OCI-LY3 (cell line): Measurements from ENCODE around the gene ADAMTSL4.

Experiments
- H2AFZ ChIP-seq: fragments of 200-600, 300-600 bp; shearing (Covaris generic); 2 replicates; pipeline ENCODE4 v1.6.0; 2014; ENCODE audit warnings: antibody characterized with exemption, low read depth, low read length
- H3K27ac ChIP-seq: fragments of 200-600, 300-600 bp; sonication (generic); 2 replicates; pipeline ENCODE4 v1.5.1; 2014; ENCODE audit warnings: mild to moderate bottlenecking, low read length, moderate library complexity, mixed read lengths
- H3K27me3 ChIP-seq: fragments of 200-600, 300-600 bp; sonication (generic); 2 replicates; pipeline ENCODE4 v1.6.1; 2014; ENCODE audit warnings: low read depth, low read length, mixed read lengths
- H3K36me3 ChIP-seq: fragments of 200-600, 300-600 bp; sonication (generic); replicated peaks from 2 replicates; pipeline ENCODE3; 2014; ENCODE audit warnings: low read depth, low read length, mixed read lengths
- H3K4me1 ChIP-seq: fragments of 300-600, 200-600 bp; sonication (generic); 2 replicates; pipeline ENCODE4 v1.6.1; 2014; ENCODE audit warnings: low read length, mixed read lengths
- H3K4me2 ChIP-seq: fragments of 200-600, 300-600 bp; sonication (generic); 2 replicates; pipeline ENCODE4 v1.6.1; 2014; ENCODE audit warnings: low read length, mixed read lengths
- H3K4me3 ChIP-seq: fragments of 300-600, 200-600 bp; sonication (generic); 2 replicates; pipeline ENCODE4 v1.5.1; 2014; ENCODE audit warnings: antibody characterized with exemption, mild to moderate bottlenecking, low read length, moderate library complexity
- H3K79me2 ChIP-seq: fragments of 300-600, 200-600 bp; shearing (Covaris generic); 2 replicates; pipeline ENCODE4 v1.6.1; 2014; ENCODE audit warnings: mild to moderate bottlenecking, low read length, mixed read lengths
- H3K9ac ChIP-seq: fragments of 300-600, 200-600 bp; shearing (Covaris generic); 2 replicates; pipeline ENCODE4 v1.6.0; 2014; ENCODE audit warnings: mild to moderate bottlenecking, low read length, moderate library complexity
- H3K9me3 ChIP-seq: fragments of 200-600, 300-600 bp; shearing (Covaris generic); 2 replicates; pipeline ENCODE4 v1.6.1; 2014; ENCODE audit warnings: low read length, mixed read lengths; ENCODE audit not compliant: insufficient read depth
- H4K20me1 ChIP-seq: fragments of 200-600, 300-600 bp; sonication (generic); 2 replicates; pipeline ENCODE4 v1.6.1; 2016; ENCODE audit warnings: low read length, mixed read lengths; ENCODE audit not compliant: insufficient read depth
- EZH2phosphoT487 ChIP-seq: fragments of 200-600 bp; shearing (Covaris generic); IDR thresholded peaks from 2 replicates; pipeline ENCODE4 v1.6.1; 2018; ENCODE audit warnings: antibody characterized with exemption, mixed run types, low read depth
- TF ChIP-seq, protein P1 (sequence below): fragments of 200-600, 300-600 bp; sonication (generic); IDR thresholded peaks from 2 replicates; pipeline ENCODE4 v1.5.1; 2014; ENCODE audit warnings: antibody characterized with exemption, low read length, low read depth

ADAMTSL4 gene

DNA sequence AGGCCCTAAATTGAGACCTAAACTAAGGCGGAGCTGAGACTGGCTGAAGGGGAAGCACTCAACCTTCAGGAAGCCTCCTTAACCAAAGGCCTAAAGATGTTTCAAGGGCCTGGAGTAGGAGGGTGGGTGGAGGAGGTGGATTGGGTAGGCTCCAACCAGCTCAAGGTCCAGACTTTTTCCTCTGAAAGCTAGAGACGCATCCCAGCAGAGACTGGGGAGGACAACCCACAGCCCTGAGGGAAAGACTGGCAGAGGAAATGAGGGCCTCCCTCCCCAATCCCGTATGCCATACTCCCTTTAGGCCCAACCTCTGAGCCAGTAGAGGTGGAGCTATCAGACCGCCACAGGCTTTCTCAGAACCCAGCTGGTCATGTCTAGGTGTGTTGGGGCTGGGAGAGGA lies 40.2 kb upstream of the ADAMTSL4 start:
- Histone ChIP-seq H4K20me1 (no peaks in the 10 kb centered on the region), H3K27ac (no peak overlapping the region), H3K4me3 (no peak overlapping the region), H2AFZ (no peak overlapping the region), H3K36me3 (peaks cover 23% of the 10 kb centered on the region), H3K4me1 (no peaks in the 10 kb centered on the region), H3K27me3 (no peaks in the 10 kb centered on the region), H3K9me3 (no peaks in the 10 kb centered on the region), H3K4me2 (no peak overlapping the region), H3K9ac (no peak overlapping the region), H3K79me2 (no peaks in the 10 kb centered on the region)
- TF ChIP-seq EZH2phosphoT487 = no peak
- TF ChIP-seq, protein P1, sequence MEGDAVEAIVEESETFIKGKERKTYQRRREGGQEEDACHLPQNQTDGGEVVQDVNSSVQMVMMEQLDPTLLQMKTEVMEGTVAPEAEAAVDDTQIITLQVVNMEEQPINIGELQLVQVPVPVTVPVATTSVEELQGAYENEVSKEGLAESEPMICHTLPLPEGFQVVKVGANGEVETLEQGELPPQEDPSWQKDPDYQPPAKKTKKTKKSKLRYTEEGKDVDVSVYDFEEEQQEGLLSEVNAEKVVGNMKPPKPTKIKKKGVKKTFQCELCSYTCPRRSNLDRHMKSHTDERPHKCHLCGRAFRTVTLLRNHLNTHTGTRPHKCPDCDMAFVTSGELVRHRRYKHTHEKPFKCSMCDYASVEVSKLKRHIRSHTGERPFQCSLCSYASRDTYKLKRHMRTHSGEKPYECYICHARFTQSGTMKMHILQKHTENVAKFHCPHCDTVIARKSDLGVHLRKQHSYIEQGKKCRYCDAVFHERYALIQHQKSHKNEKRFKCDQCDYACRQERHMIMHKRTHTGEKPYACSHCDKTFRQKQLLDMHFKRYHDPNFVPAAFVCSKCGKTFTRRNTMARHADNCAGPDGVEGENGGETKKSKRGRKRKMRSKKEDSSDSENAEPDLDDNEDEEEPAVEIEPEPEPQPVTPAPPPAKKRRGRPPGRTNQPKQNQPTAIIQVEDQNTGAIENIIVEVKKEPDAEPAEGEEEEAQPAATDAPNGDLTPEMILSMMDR = no peak

DNA sequence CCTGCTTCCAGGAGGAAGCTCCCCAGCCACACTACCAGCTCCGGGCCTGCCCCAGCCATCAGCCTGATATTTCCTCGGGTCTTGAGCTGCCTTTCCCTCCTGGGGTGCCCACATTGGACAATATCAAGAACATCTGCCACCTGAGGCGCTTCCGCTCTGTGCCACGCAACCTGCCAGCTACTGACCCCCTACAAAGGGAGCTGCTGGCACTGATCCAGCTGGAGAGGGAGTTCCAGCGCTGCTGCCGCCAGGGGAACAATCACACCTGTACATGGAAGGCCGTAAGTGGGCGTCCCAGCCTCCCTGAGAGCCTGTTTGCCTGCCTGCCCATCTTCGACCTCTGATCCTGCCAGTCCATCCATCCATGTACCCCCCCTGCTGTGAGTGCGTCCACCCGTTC lies 37.7 kb upstream of the ADAMTSL4 start:
- Histone ChIP-seq H3K36me3 (peaks cover 13% of the 10 kb centered on the region), H3K4me2 (no peak overlapping the region), H3K4me1 (peaks cover 7% of the 10 kb centered on the region), H2AFZ (no peak overlapping the region), H3K9me3 (no peaks in the 10 kb centered on the region), H3K79me2 (no peaks in the 10 kb centered on the region), H4K20me1 (no peaks in the 10 kb centered on the region), H3K9ac (no peak overlapping the region), H3K27me3 (no peaks in the 10 kb centered on the region), H3K27ac (no peak overlapping the region), H3K4me3 (no peak overlapping the region)
- TF ChIP-seq, protein P1 = no peak
- TF ChIP-seq EZH2phosphoT487 = no peak

DNA sequence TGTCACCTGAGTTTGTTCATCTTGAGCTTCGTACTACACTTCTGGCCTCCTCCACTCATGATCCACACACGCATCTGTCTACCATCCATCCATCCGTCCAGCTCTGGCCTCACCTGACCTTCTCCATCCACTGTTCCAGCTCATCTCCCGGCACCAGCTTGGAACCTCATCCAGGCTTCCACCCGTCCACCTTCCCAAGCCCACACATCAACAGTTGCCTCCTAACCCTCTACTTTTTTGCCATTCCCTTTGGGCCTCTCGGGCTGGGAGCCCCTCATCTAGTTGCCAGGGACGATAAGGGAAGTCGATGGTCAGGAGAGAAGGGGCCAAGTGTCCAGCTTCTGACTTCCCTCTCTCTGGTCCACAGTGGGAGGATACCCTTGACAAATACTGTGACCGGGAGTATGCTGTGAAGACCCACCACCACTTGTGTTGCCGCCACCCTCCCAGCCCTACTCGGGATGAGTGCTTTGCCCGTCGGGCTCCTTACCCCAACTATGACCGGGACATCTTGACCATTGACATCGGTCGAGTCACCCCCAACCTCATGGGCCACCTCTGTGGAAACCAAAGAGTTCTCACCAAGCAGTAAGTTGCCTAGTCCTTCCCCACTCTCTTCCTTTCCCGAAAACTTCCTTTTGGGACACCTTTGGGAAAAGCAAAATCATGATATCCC lies 37.1 kb upstream of the ADAMTSL4 start:
- TF ChIP-seq, protein P1 = no peak
- TF ChIP-seq EZH2phosphoT487 = no peak
- Histone ChIP-seq H3K4me1 (peaks cover 10% of the 10 kb centered on the region), H3K27me3 (no peaks in the 10 kb centered on the region), H3K36me3 (peaks cover 8% of the 10 kb centered on the region), H3K27ac (no peak overlapping the region), H3K4me2 (no peak overlapping the region), H4K20me1 (no peaks in the 10 kb centered on the region), H3K9me3 (no peaks in the 10 kb centered on the region), H3K79me2 (no peaks in the 10 kb centered on the region), H3K4me3 (no peak overlapping the region), H3K9ac (no peak overlapping the region), H2AFZ (no peak overlapping the region)

DNA sequence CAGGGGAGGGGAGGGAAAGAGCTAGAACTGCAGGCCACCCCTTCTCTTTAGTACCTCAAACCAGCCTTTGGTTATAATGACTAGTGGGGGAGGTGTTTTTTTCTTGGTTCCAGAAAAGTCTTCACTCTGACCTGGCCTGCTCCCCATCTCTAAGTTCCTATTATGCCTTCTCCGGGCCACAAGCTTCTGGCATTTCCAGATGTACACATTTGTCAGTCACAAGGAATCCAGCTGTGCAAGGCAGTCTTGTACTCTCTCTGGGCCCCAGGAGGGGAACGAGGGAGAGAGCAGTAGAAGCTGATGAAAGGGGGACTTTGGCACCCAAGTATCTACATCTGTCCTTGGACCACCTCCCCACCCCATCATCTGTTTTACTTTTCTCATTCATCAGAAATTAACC lies 36.4 kb upstream of the ADAMTSL4 start:
- H3K36me3 ChIP-seq = peaks cover 5% of the 10 kb centered on the region
- H3K27me3 ChIP-seq = no peaks in the 10 kb centered on the region
- peaks cover 10% of the 10 kb centered on the region for H3K4me1 ChIP-seq
- no peaks in the 10 kb centered on the region for H4K20me1 ChIP-seq
- no peaks in the 10 kb centered on the region for H3K9me3 ChIP-seq
- TF ChIP-seq, protein P1 = no peak
- no peak for TF ChIP-seq EZH2phosphoT487
- no peak overlapping the region for H3K4me3 ChIP-seq
- no peaks in the 10 kb centered on the region for H3K79me2 ChIP-seq
- H3K4me2 ChIP-seq = no peak overlapping the region
- no peak overlapping the region for H3K9ac ChIP-seq
- H2AFZ ChIP-seq = no peak overlapping the region
- H3K27ac ChIP-seq = no peak overlapping the region
